Measurements from ENCODE around the gene UNC5B.

UNC5B gene

GRCh38 chr10:71288461-71288860 lies 76.1 kb downstream of the UNC5B start:
- H3K4me3 ChIP-seq (ENCODE audit: low read depth, low read length) = no peak overlapping the region
- no peak for TF ChIP-seq CTCF (IDR thresholded peaks at IDR 0.05; ENCODE audit: low read depth, low read length, missing control alignments)
- DNase-seq (ENCODE audit: low read depth) = no peak
- in situ Hi-C loops (cut with HindIII; ENCODE audit: low sequenced_read_pairs) = no loop called here

GRCh38 chr10:71289421-71290130 lies 77.2 kb downstream of the UNC5B start:
- no peak for TF ChIP-seq CTCF (IDR thresholded peaks at IDR 0.05; ENCODE audit: low read depth, low read length, missing control alignments)
- no peak for DNase-seq (ENCODE audit: low read depth)
- in situ Hi-C loops (cut with HindIII; ENCODE audit: low sequenced_read_pairs) = loop anchor here (5.0 kb wide), 1 partner anchor 387 kb away; no protein-coding TSS in a partner anchor

GRCh38 chr10:71290331-71290730 lies 78.0 kb downstream of the UNC5B start:
- in situ Hi-C loops (cut with HindIII; ENCODE audit: low sequenced_read_pairs) = loop anchor here (5.0 kb wide), 1 partner anchor 388 kb away; no protein-coding TSS in a partner anchor
- H3K4me3 ChIP-seq (ENCODE audit: low read depth, low read length) = no peak overlapping the region
- no peak for DNase-seq (ENCODE audit: low read depth)
- TF ChIP-seq CTCF (IDR thresholded peaks at IDR 0.05; ENCODE audit: low read depth, low read length, missing control alignments) = no peak

More at GRCh38 chr10:71289421-71290130, 77.2 kb downstream of the UNC5B start:
- no peak overlapping the region for H3K4me3 ChIP-seq (ENCODE audit: low read depth, low read length)

GRCh38 chr10:71290806-71291527 lies 78.6 kb downstream of the UNC5B start:
- TF ChIP-seq CTCF (IDR thresholded peaks at IDR 0.05; ENCODE audit: low read depth, low read length, missing control alignments) = no peak
- no peak for DNase-seq (ENCODE audit: low read depth)
- no peak overlapping the region for H3K4me3 ChIP-seq (ENCODE audit: low read depth, low read length)
- in situ Hi-C loops (cut with HindIII; ENCODE audit: low sequenced_read_pairs) = loop anchor here (5.0 kb wide), 1 partner anchor 389 kb away; no protein-coding TSS in a partner anchor

- no peak for DNase-seq (ENCODE audit: low read depth)
- in situ Hi-C loops (cut with HindIII; ENCODE audit: low sequenced_read_pairs) = loop anchor here (5.0 kb wide), 1 partner anchor 389 kb away; no protein-coding TSS in a partner anchor
- TF ChIP-seq CTCF (IDR thresholded peaks at IDR 0.05; ENCODE audit: low read depth, low read length, missing control alignments) = no peak
- no peak overlapping the region for H3K4me3 ChIP-seq (ENCODE audit: low read depth, low read length)
Observed at GRCh38 chr10:71291528-71291900, 79.1 kb downstream of the UNC5B start.

GRCh38 chr10:71292624-71293445 lies 80.5 kb downstream of the UNC5B start:
- H3K4me3 ChIP-seq (ENCODE audit: low read depth, low read length) = no peak overlapping the region
- in situ Hi-C loops (cut with HindIII; ENCODE audit: low sequenced_read_pairs) = loop anchor here (5.0 kb wide), 1 partner anchor 391 kb away; no protein-coding TSS in a partner anchor

More at GRCh38 chr10:71292624-71293445, 80.5 kb downstream of the UNC5B start:
- no peak for TF ChIP-seq CTCF (IDR thresholded peaks at IDR 0.05; ENCODE audit: low read depth, low read length, missing control alignments)
- DNase-seq (ENCODE audit: low read depth) = no peak
